ENCODE measurements around the gene GTF2F2.

Gene GTF2F2

GRCh38 chr13:45082964-45083363 lies 37.3 kb upstream of the GTF2F2 start:
- no CpG with 5 or more reads among the region's 6 CpGs for WGBS, 2 donors (ENCODE audit: extremely low coverage in 2 of 2, insufficient read length in 2 of 2, insufficient replicate concordance in 1 of 2)

GRCh38 chr13:45084515-45084914 lies 35.8 kb upstream of the GTF2F2 start:
- no peak overlapping the region for H3K14ac ChIP-seq (ENCODE audit: low read length)
- no peaks in the 10 kb centered on the region for H3K9me3 ChIP-seq (replicated peaks in 1 of 2; ENCODE audit: control insufficient read depth in 2 of 2, insufficient read depth in 1 of 2, low read depth in 1 of 2, low read length in 2 of 2)
- H3K36me3 ChIP-seq (replicated peaks in 1 of 2; ENCODE audit: control insufficient read depth in 2 of 2, insufficient read depth in 2 of 2, low read length in 2 of 2), result no peaks in the 10 kb centered on the region
- H2BK12ac ChIP-seq (ENCODE audit: low read length), result no peak overlapping the region
- H3K4me2 ChIP-seq (ENCODE audit: insufficient read depth, low read length, poor library complexity, severe bottlenecking), result no peak overlapping the region
- H2BK5ac ChIP-seq (ENCODE audit: low read length), result no peak overlapping the region
- peaks cover 0 to 6% (median 0%) of the 10 kb centered on the region in 3 experiments for H3K27me3 ChIP-seq (ENCODE audit: control insufficient read depth in 3 of 3, insufficient read depth in 3 of 3, low read depth in 1 of 3, low read length in 3 of 3)
- H2AK5ac ChIP-seq (ENCODE audit: low read depth, low read length), result no peak overlapping the region
- H4K91ac ChIP-seq (ENCODE audit: low read depth, low read length, poor library complexity), result no peak overlapping the region
- H2BK120ac ChIP-seq (ENCODE audit: low read depth, low read length), result no peak overlapping the region
- no peak overlapping the region for H2AFZ ChIP-seq (ENCODE audit: low read length)
- H3K27ac ChIP-seq (replicated peaks; ENCODE audit: low read length), result no peak overlapping the region
- H3K9ac ChIP-seq (ENCODE audit: low read depth, low read length, poor library complexity), result no peak overlapping the region
- no peak overlapping the region for H3K18ac ChIP-seq (ENCODE audit: low read length)
- no peaks in the 10 kb centered on the region for H3K79me1 ChIP-seq (ENCODE audit: low read depth, low read length)
- peaks cover 0 to 2% of the 10 kb centered on the region in 2 donors for H3K4me1 ChIP-seq (ENCODE audit: control insufficient read depth in 2 of 2, insufficient read depth in 1 of 2, low read depth in 1 of 2, low read length in 2 of 2)
- no peak overlapping the region for H3K23ac ChIP-seq (ENCODE audit: low read depth, low read length, poor library complexity)
- no peak overlapping the region for H3K4ac ChIP-seq (ENCODE audit: low read length)
- H3K4me3 ChIP-seq (ENCODE audit: low read length in 2 of 2), result no peak overlapping the region
- no peak overlapping the region for H2BK15ac ChIP-seq (ENCODE audit: low read length)
- no peak for DNase-seq (ENCODE audit: low spot score)
- no peak overlapping the region for H4K8ac ChIP-seq (ENCODE audit: low read depth, low read length)

More at GRCh38 chr13:45082964-45083363, 37.3 kb upstream of the GTF2F2 start:
- H4K8ac ChIP-seq (ENCODE audit: low read depth, low read length), result no peak overlapping the region
- no peak for DNase-seq (ENCODE audit: low spot score)
- H3K27me3 ChIP-seq (ENCODE audit: control insufficient read depth in 3 of 3, insufficient read depth in 3 of 3, low read depth in 1 of 3, low read length in 3 of 3), result peaks cover 0 to 6% (median 0%) of the 10 kb centered on the region in 3 experiments
- H3K23ac ChIP-seq (ENCODE audit: low read depth, low read length, poor library complexity), result no peak overlapping the region
- no peak overlapping the region for H3K9ac ChIP-seq (ENCODE audit: low read depth, low read length, poor library complexity)
- H2BK120ac ChIP-seq (ENCODE audit: low read depth, low read length), result no peak overlapping the region
- no peaks in the 10 kb centered on the region for H3K79me1 ChIP-seq (ENCODE audit: low read depth, low read length)
- no peak overlapping the region for H2BK15ac ChIP-seq (ENCODE audit: low read length)
- H3K36me3 ChIP-seq (replicated peaks in 1 of 2; ENCODE audit: control insufficient read depth in 2 of 2, insufficient read depth in 2 of 2, low read length in 2 of 2), result no peaks in the 10 kb centered on the region
- H3K4me3 ChIP-seq (ENCODE audit: low read length in 2 of 2), result no peak overlapping the region
- H2AFZ ChIP-seq (ENCODE audit: low read length), result no peak overlapping the region
- peaks cover 0 to 2% of the 10 kb centered on the region in 2 donors for H3K4me1 ChIP-seq (ENCODE audit: control insufficient read depth in 2 of 2, insufficient read depth in 1 of 2, low read depth in 1 of 2, low read length in 2 of 2)
- no peak overlapping the region for H3K14ac ChIP-seq (ENCODE audit: low read length)
- H4K91ac ChIP-seq (ENCODE audit: low read depth, low read length, poor library complexity), result no peak overlapping the region
- H3K27ac ChIP-seq (replicated peaks; ENCODE audit: low read length), result no peak overlapping the region
- H3K4ac ChIP-seq (ENCODE audit: low read length), result no peak overlapping the region
- no peak overlapping the region for H3K18ac ChIP-seq (ENCODE audit: low read length)
- H2AK5ac ChIP-seq (ENCODE audit: low read depth, low read length), result no peak overlapping the region
- H3K9me3 ChIP-seq (replicated peaks in 1 of 2; ENCODE audit: control insufficient read depth in 2 of 2, insufficient read depth in 1 of 2, low read depth in 1 of 2, low read length in 2 of 2), result no peaks in the 10 kb centered on the region
- H2BK12ac ChIP-seq (ENCODE audit: low read length), result no peak overlapping the region
- no peak overlapping the region for H3K4me2 ChIP-seq (ENCODE audit: insufficient read depth, low read length, poor library complexity, severe bottlenecking)
- no peak overlapping the region for H2BK5ac ChIP-seq (ENCODE audit: low read length)

GRCh38 chr13:45086484-45086883 lies 33.8 kb upstream of the GTF2F2 start:
- Histone ChIP-seq H3K14ac (ENCODE audit: low read length) (no peak overlapping the region), H4K91ac (ENCODE audit: low read depth, low read length, poor library complexity) (no peak overlapping the region), H3K36me3 (replicated peaks in 1 of 2; ENCODE audit: control insufficient read depth in 2 of 2, insufficient read depth in 2 of 2, low read length in 2 of 2) (no peaks in the 10 kb centered on the region), H2AK5ac (ENCODE audit: low read depth, low read length) (no peak overlapping the region), H2BK12ac (ENCODE audit: low read length) (no peak overlapping the region), H3K27ac (replicated peaks; ENCODE audit: low read length) (no peak overlapping the region), H3K18ac (ENCODE audit: low read length) (no peak overlapping the region), H3K23ac (ENCODE audit: low read depth, low read length, poor library complexity) (no peak overlapping the region), H3K79me1 (ENCODE audit: low read depth, low read length) (no peaks in the 10 kb centered on the region), H4K8ac (ENCODE audit: low read depth, low read length) (no peak overlapping the region), H2BK120ac (ENCODE audit: low read depth, low read length) (no peak overlapping the region), H3K4ac (ENCODE audit: low read length) (no peak overlapping the region), H2BK5ac (ENCODE audit: low read length) (no peak overlapping the region), H3K4me2 (ENCODE audit: insufficient read depth, low read length, poor library complexity, severe bottlenecking) (no peak overlapping the region), H2AFZ (ENCODE audit: low read length) (no peak overlapping the region), H3K9me3 (replicated peaks in 1 of 2; ENCODE audit: control insufficient read depth in 2 of 2, insufficient read depth in 1 of 2, low read depth in 1 of 2, low read length in 2 of 2) (no peaks in the 10 kb centered on the region), H3K4me3 (ENCODE audit: low read length in 2 of 2) (no peak overlapping the region), H3K4me1 (ENCODE audit: control insufficient read depth in 2 of 2, insufficient read depth in 1 of 2, low read depth in 1 of 2, low read length in 2 of 2) (peaks cover 0 to 2% of the 10 kb centered on the region in 2 donors), H3K9ac (ENCODE audit: low read depth, low read length, poor library complexity) (no peak overlapping the region), H2BK15ac (ENCODE audit: low read length) (no peak overlapping the region), H3K27me3 (ENCODE audit: control insufficient read depth in 3 of 3, insufficient read depth in 3 of 3, low read depth in 1 of 3, low read length in 3 of 3) (peaks cover 0 to 6% (median 0%) of the 10 kb centered on the region in 3 experiments)
- no CpG with 5 or more reads among the region's 3 CpGs for WGBS, 2 donors (ENCODE audit: extremely low coverage in 2 of 2, insufficient read length in 2 of 2, insufficient replicate concordance in 1 of 2)
- no peak for DNase-seq (ENCODE audit: low spot score)

GRCh38 chr13:45092663-45093062 lies 27.6 kb upstream of the GTF2F2 start:
- Histone ChIP-seq H2BK120ac (ENCODE audit: low read depth, low read length) (no peak overlapping the region), H3K79me1 (ENCODE audit: low read depth, low read length) (no peaks in the 10 kb centered on the region), H4K8ac (ENCODE audit: low read depth, low read length) (no peak overlapping the region), H3K23ac (ENCODE audit: low read depth, low read length, poor library complexity) (no peak overlapping the region), H3K36me3 (replicated peaks in 1 of 2; ENCODE audit: control insufficient read depth in 2 of 2, insufficient read depth in 2 of 2, low read length in 2 of 2) (no peaks in the 10 kb centered on the region), H3K4me2 (ENCODE audit: insufficient read depth, low read length, poor library complexity, severe bottlenecking) (no peak overlapping the region), H3K4ac (ENCODE audit: low read length) (no peak overlapping the region), H3K9me3 (replicated peaks in 1 of 2; ENCODE audit: control insufficient read depth in 2 of 2, insufficient read depth in 1 of 2, low read depth in 1 of 2, low read length in 2 of 2) (no peaks in the 10 kb centered on the region), H2BK5ac (ENCODE audit: low read length) (no peak overlapping the region), H3K14ac (ENCODE audit: low read length) (no peak overlapping the region), H2BK12ac (ENCODE audit: low read length) (no peak overlapping the region), H3K9ac (ENCODE audit: low read depth, low read length, poor library complexity) (no peak overlapping the region), H3K18ac (ENCODE audit: low read length) (no peak overlapping the region), H3K27ac (replicated peaks; ENCODE audit: low read length) (no peak overlapping the region), H2AFZ (ENCODE audit: low read length) (no peak overlapping the region), H3K27me3 (ENCODE audit: control insufficient read depth in 3 of 3, insufficient read depth in 3 of 3, low read depth in 1 of 3, low read length in 3 of 3) (no peaks in the 10 kb centered on the region), H3K4me3 (ENCODE audit: low read length in 2 of 2) (no peak overlapping the region), H2AK5ac (ENCODE audit: low read depth, low read length) (no peak overlapping the region), H2BK15ac (ENCODE audit: low read length) (no peak overlapping the region), H3K4me1 (ENCODE audit: control insufficient read depth in 2 of 2, insufficient read depth in 1 of 2, low read depth in 1 of 2, low read length in 2 of 2) (no peaks in the 10 kb centered on the region), H4K91ac (ENCODE audit: low read depth, low read length, poor library complexity) (no peak overlapping the region)
- WGBS, 2 donors (ENCODE audit: extremely low coverage in 2 of 2, insufficient read length in 2 of 2, insufficient replicate concordance in 1 of 2), result no CpG with 5 or more reads among the region's 2 CpGs
- DNase-seq (ENCODE audit: low spot score), result no peak
